Mesenchymal stem cell (in vitro differentiated cells and primary cell): ENCODE data around the gene ARHGDIG.

Experiments
- DNase-seq: peaks from one replicate; pipeline ENCODE4 v3.0.0-alpha.2; 2013
- H2AFZ ChIP-seq: one replicate; pipeline ENCODE4 v1.6.1; 2013; ENCODE audit warnings: low read depth, mild to moderate bottlenecking, control low read depth, inconsistent platforms, low read length, moderate library complexity
- H2AK5ac ChIP-seq: 2 replicates; pipeline ENCODE4 v1.6.1; 2013; ENCODE audit warnings: low read length, moderate library complexity, mild to moderate bottlenecking, inconsistent platforms; ENCODE audit not compliant: severe bottlenecking
- H2BK120ac ChIP-seq: one replicate; pipeline ENCODE4 v1.6.1; 2013; ENCODE audit warnings: low read depth, mild to moderate bottlenecking, inconsistent platforms, low read length, moderate library complexity
- H2BK12ac ChIP-seq, 2 experiments: one replicate each; pipeline ENCODE4 v1.6.1; 2013; ENCODE audit warnings: inconsistent platforms in 2 of 2, low read length in 2 of 2, mild to moderate bottlenecking in 2 of 2, moderate library complexity in 2 of 2, control low read depth in 1 of 2
- H2BK15ac ChIP-seq: one replicate; pipeline ENCODE4 v1.6.1; 2013; ENCODE audit warnings: mild to moderate bottlenecking, low read depth, inconsistent platforms; ENCODE audit not compliant: poor library complexity, severe bottlenecking
- H2BK5ac ChIP-seq: 2 replicates; pipeline ENCODE4 v1.6.1; 2013; ENCODE audit warnings: low read depth, mild to moderate bottlenecking, low read length, control low read depth, inconsistent platforms; ENCODE audit not compliant: poor library complexity, severe bottlenecking
- H3K14ac ChIP-seq, 2 experiments: one replicate each; pipeline ENCODE4 v1.6.1; 2013; ENCODE audit warnings: inconsistent platforms in 2 of 2, low read length in 2 of 2, control low read depth in 1 of 2, mild to moderate bottlenecking in 1 of 2, moderate library complexity in 1 of 2
- H3K18ac ChIP-seq, 2 experiments: one replicate each; pipeline ENCODE4 v1.6.1; 2013; ENCODE audit warnings: inconsistent platforms in 2 of 2, low read length in 2 of 2, control low read depth in 1 of 2, low read depth in 1 of 2, mild to moderate bottlenecking in 1 of 2
- H3K23ac ChIP-seq, 2 experiments: one replicate each; pipeline ENCODE4 v1.6.1; 2013; ENCODE audit warnings: inconsistent platforms in 2 of 2, low read length in 2 of 2, mild to moderate bottlenecking in 2 of 2, moderate library complexity in 2 of 2, control low read depth in 1 of 2
- H3K27ac ChIP-seq: 2 replicates; pipeline ENCODE4 v1.5.1; 2013; ENCODE audit warnings: mild to moderate bottlenecking, moderate library complexity, low read length, control low read depth, inconsistent platforms; ENCODE audit not compliant: poor library complexity, severe bottlenecking
- H3K27me3 ChIP-seq, 2 experiments: 2 replicates each; pipeline versions ENCODE4 v1.6.1 to v1.7.0; 2013; ENCODE audit warnings: low read length in 2 of 2, mild to moderate bottlenecking in 2 of 2, moderate library complexity in 2 of 2, control low read depth in 1 of 2, inconsistent platforms in 1 of 2; ENCODE audit not compliant: control insufficient read depth in 1 of 2, insufficient read depth in 1 of 2
- H3K36me3 ChIP-seq, 2 experiments: 2 replicates each; pipeline versions ENCODE4 v1.6.1 to v1.7.0; 2013; ENCODE audit warnings: low read length in 2 of 2, control low read depth in 1 of 2, inconsistent platforms in 1 of 2, low read depth in 1 of 2, mild to moderate bottlenecking in 1 of 2; ENCODE audit not compliant: insufficient read depth in 2 of 2, control insufficient read depth in 1 of 2
- H3K4ac ChIP-seq, 2 experiments: one replicate each; pipeline ENCODE4 v1.6.1; 2013; ENCODE audit warnings: inconsistent platforms in 2 of 2, low read length in 2 of 2, mild to moderate bottlenecking in 2 of 2, moderate library complexity in 2 of 2, control low read depth in 1 of 2, low read depth in 1 of 2
- H3K4me1 ChIP-seq: 2 replicates; pipeline ENCODE4 v1.6.1; 2013; ENCODE audit warnings: low read depth, low read length, control low read depth; ENCODE audit not compliant: control insufficient read depth, insufficient read depth
- H3K4me2 ChIP-seq: 2 replicates; pipeline ENCODE4 v1.6.1; 2013; ENCODE audit warnings: low read length, mild to moderate bottlenecking, inconsistent platforms; ENCODE audit not compliant: poor library complexity, severe bottlenecking
- H3K4me3 ChIP-seq, 2 experiments: 2 replicates each; pipeline versions ENCODE4 v1.5.1 to v1.7.0; 2013; ENCODE audit warnings: low read length in 2 of 2, mild to moderate bottlenecking in 2 of 2, control low read depth in 1 of 2, low read depth in 1 of 2; ENCODE audit not compliant: insufficient read depth in 1 of 2
- H3K79me1 ChIP-seq: replicated peaks from 2 replicates; pipeline ENCODE4 v1.6.1; 2013; ENCODE audit warnings: mild to moderate bottlenecking, control low read depth, low read length, inconsistent platforms; ENCODE audit not compliant: poor library complexity, severe bottlenecking
- H3K9ac ChIP-seq: 2 replicates; pipeline ENCODE4 v1.7.0; 2013; ENCODE audit warnings: mild to moderate bottlenecking, low read length, moderate library complexity
- H3K9me3 ChIP-seq: 2 replicates; pipeline ENCODE4 v1.7.0; 2013; ENCODE audit warnings: mild to moderate bottlenecking, low read length; ENCODE audit not compliant: control insufficient read depth
- H4K8ac ChIP-seq: one replicate; pipeline ENCODE4 v1.6.1; 2013; ENCODE audit warnings: inconsistent platforms, mild to moderate bottlenecking, low read length, moderate library complexity
- H4K91ac ChIP-seq: one replicate; pipeline ENCODE4 v1.6.1; 2013; ENCODE audit warnings: mild to moderate bottlenecking, low read length, inconsistent platforms
- WGBS: methylation state at CpG from one replicate; pipeline ENCODE4 v1.1.7; 2013; ENCODE audit warnings: mixed read lengths; 5-methylcytosine and 5-hydroxymethylcytosine counted together

Gene ARHGDIG

DNA sequence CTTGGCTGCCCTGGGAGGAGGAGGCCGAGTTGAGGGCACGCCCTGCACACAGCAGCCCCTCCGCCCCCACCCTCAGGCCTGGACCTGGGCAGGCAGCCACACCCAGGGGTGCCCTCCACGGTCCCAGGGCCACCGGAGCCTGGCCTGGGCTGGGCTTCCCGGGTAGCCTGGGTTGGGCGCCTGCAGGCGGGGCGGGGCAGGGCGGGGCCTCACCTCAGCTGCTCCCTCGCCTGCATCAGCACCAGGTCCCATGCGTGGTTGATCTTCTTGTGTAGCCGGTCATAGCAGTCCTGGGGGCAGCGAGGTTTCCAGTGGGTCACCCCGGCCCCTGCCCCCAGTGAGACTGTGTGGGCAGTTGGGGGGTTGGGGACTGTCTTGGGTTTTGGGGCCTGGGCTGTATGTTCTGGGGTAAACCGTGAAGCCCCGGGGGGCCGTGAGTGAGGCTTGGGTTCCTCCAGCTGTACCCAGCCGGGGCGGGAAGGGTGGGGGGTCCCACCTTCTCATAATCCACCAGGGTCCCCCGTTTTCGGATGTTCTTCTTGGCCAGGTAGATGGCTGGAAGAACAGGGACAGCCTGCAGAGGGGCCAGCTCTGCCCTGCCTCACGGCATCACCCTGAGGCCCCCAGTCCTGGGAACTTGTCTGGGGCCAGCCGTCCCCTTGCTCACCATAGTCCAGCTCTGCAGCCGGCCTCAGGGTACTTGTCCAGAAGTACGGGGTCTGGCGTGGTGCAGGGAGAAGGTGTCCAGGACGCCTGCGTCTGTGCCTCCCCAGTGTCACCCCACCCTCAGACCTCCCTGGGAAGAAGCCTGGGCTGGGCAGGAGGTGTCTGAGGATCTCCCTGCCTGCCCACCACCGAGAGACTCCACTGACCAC lies 6.6 kb upstream of the ARHGDIG start:
- no peaks in the 10 kb centered on the region for H3K79me1 ChIP-seq
- no peak overlapping the region for H2AK5ac ChIP-seq
- no peak overlapping the region for H3K14ac ChIP-seq
- H3K4me2 ChIP-seq = no peak overlapping the region
- no peak overlapping the region for H2BK15ac ChIP-seq
- no peaks in the 10 kb centered on the region for H3K36me3 ChIP-seq
- H4K8ac ChIP-seq = no peak overlapping the region
- H3K18ac ChIP-seq = no peak overlapping the region
- H3K4me3 ChIP-seq = no peak overlapping the region
- no peak for DNase-seq
- H3K9ac ChIP-seq = no peak overlapping the region
- H4K91ac ChIP-seq = no peak overlapping the region
- 91% methylated on average over 20 of the region's 30 CpGs for whole genome bisulfite sequencing
- H2BK120ac ChIP-seq = no peak overlapping the region
- H3K27ac ChIP-seq = no peak overlapping the region
- no peak overlapping the region for H2BK5ac ChIP-seq
- no peaks in the 10 kb centered on the region for H3K9me3 ChIP-seq
- peaks cover 21 to 54% of the 10 kb centered on the region in 2 experiments for H3K27me3 ChIP-seq
- no peak overlapping the region for H3K23ac ChIP-seq
- H3K4ac ChIP-seq = no peak overlapping the region
- H3K4me1 ChIP-seq = peaks cover 10% of the 10 kb centered on the region
- no peak overlapping the region for H2BK12ac ChIP-seq
- no peak overlapping the region for H2AFZ ChIP-seq

DNA sequence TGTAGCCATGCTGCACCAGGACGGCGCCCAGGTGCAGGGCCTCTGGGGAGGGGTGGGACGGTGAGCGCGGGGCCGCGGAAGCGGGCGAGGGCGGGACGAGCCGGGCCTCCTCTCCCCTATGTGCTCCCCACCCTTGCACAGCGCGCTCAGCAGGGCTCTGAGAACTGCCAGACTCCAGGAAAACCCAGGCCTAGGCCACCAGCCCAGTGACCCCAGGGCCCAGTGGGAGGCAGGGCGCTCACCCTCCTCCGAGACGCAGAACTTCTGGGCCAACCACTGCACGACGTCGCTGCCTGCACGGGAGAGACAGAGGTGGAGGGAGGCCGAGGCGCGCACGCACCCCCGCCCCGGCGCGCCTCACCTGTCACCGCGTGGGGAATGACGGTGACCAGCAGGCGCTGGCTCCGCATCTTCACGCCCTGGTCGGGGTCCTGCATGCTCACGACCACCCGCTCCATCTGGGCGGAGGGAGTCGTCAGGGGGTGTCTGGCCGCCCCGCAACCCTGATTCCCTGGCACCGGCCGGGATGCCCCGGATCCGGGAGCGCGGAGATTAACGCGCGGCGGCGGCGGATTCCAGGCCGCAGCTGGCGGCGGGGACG lies 5.2 kb upstream of the ARHGDIG start:
- Histone ChIP-seq H4K8ac (peak overlapping the region; percentile 66), H2BK15ac (no peak overlapping the region), H2BK5ac (no peak overlapping the region), H3K79me1 (no peaks in the 10 kb centered on the region), H3K4me3 (peak overlapping the region; percentile 30 to 74), H3K4me2 (peak overlapping the region; percentile 81), H2BK12ac (no peak overlapping the region), H3K9ac (no peak overlapping the region), H4K91ac (peak overlapping the region; percentile 82), H2BK120ac (no peak overlapping the region), H2AFZ (peak overlapping the region; percentile 58), H3K23ac (no peak overlapping the region), H3K27me3 (peaks cover 31 to 56% of the 10 kb centered on the region in 2 experiments), H3K36me3 (no peaks in the 10 kb centered on the region), H3K9me3 (no peaks in the 10 kb centered on the region), H3K4me1 (peaks cover 14% of the 10 kb centered on the region), H3K4ac (no peak overlapping the region), H2AK5ac (no peak overlapping the region), H3K14ac (peak overlapping the region in 1 of 2 experiments; percentile 6), H3K27ac (no peak overlapping the region), H3K18ac (peak overlapping the region in 1 of 2 experiments; percentile 23)
- no peak for DNase-seq
- WGBS = 9% methylated on average over 21 of the region's 58 CpGs

DNA sequence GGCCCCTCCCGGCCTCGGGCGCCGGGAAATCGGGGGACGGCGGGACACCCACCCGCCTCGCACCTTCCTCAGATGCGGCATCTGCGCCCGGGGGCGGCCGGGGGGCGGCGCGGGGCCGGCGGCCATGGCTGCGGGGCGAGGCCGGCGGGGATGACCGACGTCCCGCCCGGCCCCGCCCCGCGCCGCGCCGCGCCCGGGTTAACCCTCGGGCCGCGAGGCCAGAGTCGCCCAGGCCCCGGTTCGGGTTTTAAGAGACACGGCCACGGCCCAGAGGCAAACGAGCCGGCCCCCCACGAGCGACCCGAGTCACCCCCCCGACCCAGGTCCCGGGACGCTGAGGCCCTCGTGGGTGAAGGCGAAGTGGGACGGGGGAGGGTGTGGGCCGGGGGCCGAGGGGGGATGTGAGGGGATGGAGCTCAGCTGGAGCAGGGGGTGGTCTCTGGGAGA lies 4.6 kb upstream of the ARHGDIG start, which contains the start of gene RGS11:
TSS of gene RGS11 (minus strand) at position 159 of the 447 bp plus-strand sequence. CDS start at position 126, 33 bp downstream.
- no peaks in the 10 kb centered on the region for H3K79me1 ChIP-seq
- H2BK15ac ChIP-seq = peak within 1 kb of the TSS; percentile 68
- no peak within 1 kb of the TSS for H3K27ac ChIP-seq
- WGBS = 14% methylated on average over 30 of the region's 56 CpGs
- peak within 1 kb of the TSS in 1 of 2 experiments; percentile 6 for H3K14ac ChIP-seq
- H3K4ac ChIP-seq = no peak within 1 kb of the TSS
- H3K9me3 ChIP-seq = no peaks in the 10 kb centered on the region
- H3K23ac ChIP-seq = no peak within 1 kb of the TSS
- DNase-seq = no peak
- H2AK5ac ChIP-seq = no peak within 1 kb of the TSS
- H4K8ac ChIP-seq = peak within 1 kb of the TSS; percentile 70
- peak within 1 kb of the TSS; percentile 58 for H2AFZ ChIP-seq
- H3K27me3 ChIP-seq = peaks cover 32 to 54% of the 10 kb centered on the region in 2 experiments
- no peak within 1 kb of the TSS for H2BK120ac ChIP-seq
- H3K9ac ChIP-seq = no peak within 1 kb of the TSS
- no peaks in the 10 kb centered on the region for H3K36me3 ChIP-seq
- peaks cover 19% of the 10 kb centered on the region for H3K4me1 ChIP-seq
- H4K91ac ChIP-seq = peak within 1 kb of the TSS; percentile 82
- H3K18ac ChIP-seq = peak within 1 kb of the TSS in 1 of 2 experiments; percentile 23
- peak within 1 kb of the TSS; percentile 81 for H3K4me2 ChIP-seq
- no peak within 1 kb of the TSS for H2BK5ac ChIP-seq
- peak within 1 kb of the TSS; percentile 41 to 74 for H3K4me3 ChIP-seq
- no peak within 1 kb of the TSS for H2BK12ac ChIP-seq

DNA sequence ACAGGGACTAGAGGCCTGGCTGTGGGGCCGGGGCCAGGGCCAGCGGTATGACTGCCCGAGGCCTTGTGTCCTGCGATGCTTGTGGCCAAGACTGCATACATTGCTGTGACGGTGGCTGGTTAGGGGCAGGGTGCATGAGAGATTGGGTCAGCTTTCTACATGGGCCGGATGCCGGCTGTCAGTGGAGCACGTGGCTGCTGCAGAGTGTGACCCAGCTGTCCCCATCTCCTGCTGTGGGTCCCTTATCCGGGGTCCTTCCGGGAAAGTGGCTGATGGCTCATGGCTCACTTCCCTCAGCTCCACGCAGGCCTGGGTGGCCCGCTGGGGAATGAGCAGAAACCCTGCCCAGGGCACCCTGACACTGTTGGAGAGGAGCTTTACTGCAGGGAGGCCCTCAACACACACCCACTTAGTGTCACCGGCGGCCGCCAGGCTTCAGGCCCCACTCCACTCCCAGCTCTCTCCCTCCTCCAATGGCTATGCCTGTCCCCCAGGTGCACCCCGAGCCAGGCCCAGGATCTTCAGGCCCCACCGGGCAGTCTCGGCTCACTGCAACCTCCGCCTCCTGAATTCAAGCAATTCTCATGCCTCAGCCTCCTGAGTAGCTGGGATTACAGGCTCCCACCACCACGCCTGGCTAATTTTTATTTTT lies 3.8 kb upstream of the ARHGDIG start:
- 86% methylated on average over 20 of the region's 20 CpGs for WGBS
- no peak overlapping the region for H3K4me2 ChIP-seq
- H3K9ac ChIP-seq = no peak overlapping the region
- no peak overlapping the region for H3K14ac ChIP-seq
- H2AFZ ChIP-seq = no peak overlapping the region
- H3K23ac ChIP-seq = no peak overlapping the region
- H3K27ac ChIP-seq = no peak overlapping the region
- no peak for DNase-seq
- H3K18ac ChIP-seq = no peak overlapping the region
- no peak overlapping the region for H3K4ac ChIP-seq
- peaks cover 23% of the 10 kb centered on the region for H3K4me1 ChIP-seq
- peaks cover 40 to 54% of the 10 kb centered on the region in 2 experiments for H3K27me3 ChIP-seq
- no peaks in the 10 kb centered on the region for H3K79me1 ChIP-seq
- no peaks in the 10 kb centered on the region for H3K36me3 ChIP-seq
- H4K91ac ChIP-seq = no peak overlapping the region
- no peak overlapping the region for H4K8ac ChIP-seq
- no peak overlapping the region for H2BK120ac ChIP-seq
- H3K4me3 ChIP-seq = no peak overlapping the region
- H2BK5ac ChIP-seq = no peak overlapping the region
- no peak overlapping the region for H2BK15ac ChIP-seq
- H2AK5ac ChIP-seq = no peak overlapping the region
- no peaks in the 10 kb centered on the region for H3K9me3 ChIP-seq
- H2BK12ac ChIP-seq = no peak overlapping the region
